ENCODE results near the gene TGFA. TPM values are rescaled to one million over a fixed set of nuclear protein-coding genes. Genes with fewer than 3 reads are reported as not detected.

The TGFA gene
- total and polyA plus RNA-seq, 10 of the 15 experiments (the other 5 are each of a cell fraction or from before 2014, with no cell fraction given) = 0.03 to 0.23 TPM; not detected in 8

DNA sequence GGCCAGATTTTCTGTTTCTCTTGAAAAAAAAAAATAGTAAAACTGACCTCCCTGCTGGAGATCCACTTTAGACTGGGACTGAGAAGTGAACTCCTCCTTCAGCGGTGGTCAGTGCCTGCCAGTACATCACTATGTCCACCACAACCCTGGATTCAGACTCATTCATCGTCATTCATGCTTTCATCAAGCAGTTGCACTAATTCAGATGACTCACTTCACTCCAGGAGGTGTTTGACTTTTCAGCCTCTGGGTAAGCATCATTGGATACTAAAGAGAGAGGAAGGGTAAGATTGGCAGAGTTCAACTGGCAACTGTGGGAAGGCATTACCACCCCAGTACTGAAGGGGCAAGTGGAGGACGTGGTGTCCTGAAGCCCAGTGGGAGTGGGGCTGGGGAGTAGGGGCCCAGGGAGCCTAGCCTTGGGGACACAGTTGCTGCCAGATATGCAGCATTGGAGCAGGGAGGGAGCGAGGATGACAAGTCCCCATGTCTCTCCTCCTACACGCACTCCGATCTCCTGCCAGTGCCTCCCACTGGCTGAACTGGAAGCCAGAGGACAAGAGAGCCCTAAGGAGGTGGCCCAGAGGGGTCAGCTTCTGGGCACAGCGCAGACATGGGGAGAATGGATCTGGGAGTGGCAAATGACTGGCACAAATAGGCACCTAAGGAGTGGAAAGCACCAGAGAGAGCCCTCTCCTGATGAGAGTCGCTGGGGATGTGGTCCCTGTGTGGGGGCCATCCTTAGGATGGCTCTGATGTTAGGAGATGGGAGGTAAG, 111.1 kb downstream of the TGFA start:
- no peak overlapping the region for H3K4me3 ChIP-seq
- in situ Hi-C loops (cut with MboI) = no loop called here
- ChIA-PET CTCF (no interaction called here), POLR2A (no interaction called here), RAD21 (ENCODE audit: unreplicated experiment) (no interaction called here), SMC1A (ENCODE audit: uncharacterized antibody, unreplicated experiment) (no interaction called here)
- no peak for ATAC-seq
- TF ChIP-seq ZNF384 (IDR thresholded peaks at IDR 0.05; ENCODE audit: borderline replicate concordance, low read depth, low read length) = no peak
- TF ChIP-seq, protein P1, sequence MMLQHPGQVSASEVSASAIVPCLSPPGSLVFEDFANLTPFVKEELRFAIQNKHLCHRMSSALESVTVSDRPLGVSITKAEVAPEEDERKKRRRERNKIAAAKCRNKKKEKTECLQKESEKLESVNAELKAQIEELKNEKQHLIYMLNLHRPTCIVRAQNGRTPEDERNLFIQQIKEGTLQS (IDR thresholded peaks at IDR 0.05; ENCODE audit: borderline replicate concordance, extremely low read depth, low read depth, low read length) = no peak
- TF ChIP-seq FOXK2 (IDR thresholded peaks at IDR 0.05) = no peak
- no peak for TF ChIP-seq EP300 (IDR thresholded peaks at IDR 0.05; ENCODE audit: borderline replicate concordance in 1 of 2, control insufficient read depth in 1 of 2, low read depth in 2 of 2, low read length in 2 of 2)
- no peak for TF ChIP-seq RUNX3 (IDR thresholded peaks at IDR 0.05; ENCODE audit: low read length)
- TF ChIP-seq HDGF (IDR thresholded peaks at IDR 0.05) = no peak
- TF ChIP-seq RELA (IDR thresholded peaks at IDR 0.05; ENCODE audit: borderline replicate concordance, partially characterized antibody) = no peak
- TF ChIP-seq TCF3 (IDR thresholded peaks at IDR 0.05; ENCODE audit: borderline replicate concordance, insufficient read depth, low read depth, low read length) = no peak
- TF ChIP-seq CBX3 (IDR thresholded peaks at IDR 0.05; ENCODE audit: borderline replicate concordance, low read depth) = no peak
- H2AFZ ChIP-seq (ENCODE audit: control insufficient read depth, low read depth, low read length) = no peak overlapping the region
- no peaks in the 10 kb centered on the region for H3K4me1 ChIP-seq (ENCODE audit: control insufficient read depth, insufficient read depth, low read length)
- DNase-seq (ENCODE audit: low read depth, low spot score) = no peak
- H3K9ac ChIP-seq (ENCODE audit: control insufficient read depth, insufficient read depth, low read length) = no peak overlapping the region
- H3K27ac ChIP-seq (ENCODE audit: control insufficient read depth, insufficient read depth) = no peak overlapping the region
- intact Hi-C loops (cut with micrococcal nuclease; ENCODE audit: unreplicated experiment) = no loop called here
- BruUV-seq (replicated peaks) = no TSS peak
- WGBS (ENCODE audit: insufficient coverage, insufficient replicate concordance, low lambda C conversion rate, missing lambda C conversion rate) = 29% methylated on average over 8 of the region's 8 CpGs
- H3K4me2 ChIP-seq (ENCODE audit: control insufficient read depth, insufficient read depth) = no peak overlapping the region
- no peaks in the 10 kb centered on the region for H4K20me1 ChIP-seq (ENCODE audit: control insufficient read depth, insufficient read depth)
- no peaks in the 10 kb centered on the region for H3K36me3 ChIP-seq (ENCODE audit: control insufficient read depth in 2 of 2, insufficient read depth in 2 of 2, low read length in 1 of 2)
- no peaks in the 10 kb centered on the region for H3K79me2 ChIP-seq (ENCODE audit: control insufficient read depth, insufficient read depth, low read length)
- no peaks in the 10 kb centered on the region; a peak in 1 of 4 replicates for H3K27me3 ChIP-seq (replicated peaks in 1 of 2; ENCODE audit: control insufficient read depth in 2 of 2, insufficient read depth in 2 of 2, low read length in 1 of 2)
- H3K9me3 ChIP-seq (replicated peaks; ENCODE audit: control insufficient read depth, insufficient read depth, low read length) = no peaks in the 10 kb centered on the region
- no peak for FAIRE-seq
